ENCODE measurements around the gene CHI3L1.

CHI3L1 gene

DNA sequence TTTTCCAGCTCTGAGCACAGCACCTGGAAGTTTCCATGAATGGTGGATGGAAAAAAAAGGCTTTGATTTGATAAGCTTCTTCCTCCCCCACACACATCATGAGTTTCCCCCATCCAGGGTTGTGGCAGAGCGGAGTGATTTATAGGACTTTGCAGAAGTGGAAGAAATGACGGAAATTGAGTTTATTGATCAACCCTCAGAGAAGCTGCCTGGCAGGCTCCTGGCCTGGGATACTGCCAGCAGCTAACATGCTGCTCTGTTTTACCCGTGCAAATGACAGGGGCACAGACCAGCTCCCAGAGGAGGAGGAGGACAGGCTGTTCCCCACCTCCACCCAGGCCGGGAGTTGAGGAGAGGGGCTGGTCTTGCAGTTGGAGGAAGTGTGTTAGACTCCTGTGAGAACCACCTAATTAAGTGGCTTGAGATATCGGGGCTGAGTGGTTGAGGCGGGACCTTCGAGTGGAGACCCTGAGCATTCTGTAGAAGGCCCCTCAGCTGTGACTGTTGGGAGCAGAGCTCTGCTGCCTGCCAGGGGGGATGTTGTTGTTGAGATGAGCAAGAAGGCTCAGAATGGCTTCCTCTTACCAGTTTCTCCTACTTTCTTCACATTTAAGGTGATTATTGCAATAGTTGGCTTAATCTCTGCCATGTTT, 37.2 kb downstream of the CHI3L1 start:
- DNase-seq: no peak

GRCh38 chr1:203148579-203148978, 37.9 kb downstream of the CHI3L1 start:
- DNase-seq: no peak

DNA sequence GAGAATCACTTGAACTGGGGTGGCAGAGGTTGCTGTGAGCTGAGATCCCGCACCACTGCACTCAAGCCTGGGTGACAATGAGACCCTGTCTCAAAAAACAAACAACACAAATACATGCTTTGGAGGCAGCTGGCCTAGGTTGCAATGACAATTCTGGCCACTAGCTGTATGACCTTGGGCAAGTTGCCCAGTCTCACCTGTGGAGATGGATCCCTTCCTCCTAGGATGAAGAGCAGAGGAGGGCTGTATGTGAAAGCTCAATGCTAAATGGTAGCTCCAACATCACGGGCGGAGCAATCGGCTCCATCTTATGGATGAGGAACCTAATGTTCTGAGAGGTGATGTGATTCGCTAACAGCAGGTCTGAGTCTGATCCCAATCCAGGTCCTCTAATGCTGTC, 38.4 kb downstream of the CHI3L1 start:
- DNase-seq: no peak

- DNase-seq: no peak
Observed at GRCh38 chr1:203147376-203147775, 39.1 kb downstream of the CHI3L1 start.

GRCh38 chr1:203146537-203146936, 40.0 kb downstream of the CHI3L1 start:
- no peak for DNase-seq

GRCh38 chr1:203146042-203146369, 40.5 kb downstream of the CHI3L1 start:
- no peak for DNase-seq

GRCh38 chr1:203145321-203146041, 41.0 kb downstream of the CHI3L1 start:
- no peak for DNase-seq

DNA sequence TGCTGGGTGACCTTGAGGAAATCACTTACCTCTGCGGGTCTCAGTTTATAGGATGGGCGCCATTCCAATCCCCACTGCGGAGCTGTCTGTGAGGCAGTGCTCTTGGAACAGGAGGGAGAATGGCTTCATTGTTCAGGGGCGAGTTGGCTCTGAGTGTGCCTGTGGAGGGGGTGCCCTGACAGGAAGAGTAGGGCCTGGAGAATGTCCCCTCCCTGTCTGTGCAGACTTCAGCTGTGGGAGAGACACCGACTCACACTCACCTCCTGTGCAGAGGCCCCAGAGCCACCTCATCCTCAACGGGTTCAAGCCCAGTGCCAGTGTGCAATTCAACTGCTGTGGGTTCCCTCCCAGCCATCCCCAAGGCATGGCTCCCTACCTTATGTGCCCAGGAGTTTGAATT, 41.8 kb downstream of the CHI3L1 start:
- no peak for DNase-seq

GRCh38 chr1:203143641-203144040, 42.9 kb downstream of the CHI3L1 start:
- no peak for DNase-seq

DNA sequence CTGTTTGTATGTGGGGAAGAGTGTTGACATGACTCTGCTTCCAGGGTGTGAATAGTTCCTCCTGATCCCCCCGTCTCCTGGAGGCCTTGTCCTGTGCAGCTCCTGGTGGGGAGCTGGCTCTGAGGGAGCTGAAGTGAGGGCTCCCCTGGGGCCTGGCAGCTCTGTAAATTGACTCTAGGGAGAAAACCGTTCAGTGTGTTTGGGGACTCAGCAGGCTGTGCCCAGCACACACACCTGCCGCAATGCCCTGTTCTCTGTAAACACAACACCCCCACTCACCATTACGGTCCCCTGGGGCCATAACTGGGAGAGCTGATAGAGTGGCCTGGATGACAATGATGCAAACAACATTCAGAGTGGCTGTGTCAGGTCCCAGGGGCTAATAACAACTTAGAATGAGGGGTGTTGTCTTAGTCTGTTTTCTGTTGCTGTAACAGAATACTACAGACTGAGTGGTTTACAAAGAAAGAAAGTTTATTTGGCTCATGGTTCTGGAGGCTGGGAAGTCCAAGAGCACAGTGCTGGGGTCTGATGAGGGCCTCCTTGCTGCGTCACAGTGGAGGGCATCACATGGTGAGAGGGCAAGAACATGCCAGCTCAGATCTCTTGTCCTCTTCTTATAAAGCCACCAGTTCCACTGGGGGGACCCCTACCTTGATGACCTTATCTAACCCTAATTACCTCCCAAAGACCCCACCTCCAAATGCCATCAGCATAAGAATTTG, 43.7 kb downstream of the CHI3L1 start:
- DNase-seq: no peak

GRCh38 chr1:203142124-203142523, 44.4 kb downstream of the CHI3L1 start:
- DNase-seq: no peak

DNA sequence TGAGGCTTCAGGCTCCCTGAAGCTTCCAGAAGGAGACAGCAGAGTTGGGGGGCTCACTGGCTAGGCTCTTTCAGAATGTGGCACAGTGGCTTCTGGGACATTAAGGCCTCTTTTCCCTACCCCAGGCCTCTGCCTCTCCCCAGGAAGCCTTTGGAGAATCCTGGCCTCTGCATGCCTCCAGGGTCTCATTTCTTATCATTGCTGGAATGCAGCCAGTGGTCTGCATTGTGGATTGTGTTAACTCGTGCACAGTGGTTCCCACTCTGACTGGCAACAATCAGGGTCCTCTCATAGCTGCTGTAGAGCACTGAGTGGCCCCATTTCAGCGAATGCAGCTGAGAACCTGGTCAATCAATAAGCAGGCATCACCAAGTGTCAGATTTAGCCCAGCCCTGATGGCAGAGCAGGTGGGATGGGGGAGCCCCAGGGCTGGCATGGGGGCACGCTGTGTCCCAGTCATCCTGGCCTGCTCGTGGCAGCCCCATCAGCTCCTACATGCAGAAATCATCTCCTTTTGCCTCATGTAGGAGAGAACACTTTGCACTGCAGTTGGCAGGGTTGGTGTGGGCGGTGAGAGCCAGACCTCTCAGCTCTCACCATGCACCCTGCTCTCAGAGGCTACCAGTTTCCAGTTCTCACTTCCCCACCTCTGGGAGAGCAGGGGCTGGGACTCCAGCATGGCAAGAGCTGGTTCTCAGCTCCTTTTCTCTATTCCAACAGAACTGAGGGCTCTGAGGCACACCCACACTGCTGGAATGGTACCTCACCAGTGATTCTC, 45.6 kb downstream of the CHI3L1 start:
- no peak for DNase-seq

- DNase-seq: no peak
Observed at GRCh38 chr1:203139976-203140475, 46.5 kb downstream of the CHI3L1 start.

DNA sequence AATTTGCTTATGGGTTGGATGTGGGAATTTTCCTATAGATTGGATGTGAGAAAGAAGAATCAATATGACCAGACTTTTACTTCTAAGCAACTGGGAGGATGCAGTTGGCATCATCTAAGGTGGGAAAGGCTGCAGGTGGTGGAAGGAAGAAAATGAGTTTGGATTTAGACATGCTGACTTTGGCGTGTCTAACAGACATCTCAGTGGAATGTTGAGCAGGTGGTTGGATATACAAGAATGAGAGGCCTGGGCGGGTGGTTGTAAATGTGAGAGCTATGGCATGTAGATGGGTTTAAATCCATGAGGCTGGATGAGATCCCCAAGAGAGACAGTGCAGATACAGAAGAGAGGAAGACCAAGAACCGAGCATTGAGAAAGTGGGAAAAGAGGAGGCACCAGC, 48.4 kb downstream of the CHI3L1 start:
- no peak for DNase-seq

DNA sequence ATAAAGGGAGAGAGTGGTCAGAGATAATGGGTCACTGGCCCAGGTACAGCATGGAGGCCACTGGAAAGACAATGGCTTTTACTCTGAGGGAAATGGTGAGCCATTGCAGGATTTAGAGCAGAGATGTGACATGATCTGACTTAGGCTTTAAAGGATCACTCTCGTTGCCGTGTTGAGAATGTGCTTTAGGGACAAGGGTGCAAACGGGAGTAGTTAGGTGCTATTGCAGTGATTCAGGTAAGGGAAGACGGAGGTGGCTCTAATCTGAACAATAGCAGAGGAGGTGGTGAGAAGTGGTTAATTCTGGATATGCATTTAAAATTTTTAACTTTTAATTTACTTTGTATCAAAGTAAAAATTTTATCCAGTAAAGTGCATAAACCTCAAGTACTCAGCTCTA, 49.2 kb downstream of the CHI3L1 start:
- DNase-seq: no peak

- no peak for DNase-seq
Observed at GRCh38 chr1:203136409-203137042, 50.0 kb downstream of the CHI3L1 start.

- DNase-seq: no peak
Observed at GRCh38 chr1:203135636-203136305, 50.7 kb downstream of the CHI3L1 start.

DNA sequence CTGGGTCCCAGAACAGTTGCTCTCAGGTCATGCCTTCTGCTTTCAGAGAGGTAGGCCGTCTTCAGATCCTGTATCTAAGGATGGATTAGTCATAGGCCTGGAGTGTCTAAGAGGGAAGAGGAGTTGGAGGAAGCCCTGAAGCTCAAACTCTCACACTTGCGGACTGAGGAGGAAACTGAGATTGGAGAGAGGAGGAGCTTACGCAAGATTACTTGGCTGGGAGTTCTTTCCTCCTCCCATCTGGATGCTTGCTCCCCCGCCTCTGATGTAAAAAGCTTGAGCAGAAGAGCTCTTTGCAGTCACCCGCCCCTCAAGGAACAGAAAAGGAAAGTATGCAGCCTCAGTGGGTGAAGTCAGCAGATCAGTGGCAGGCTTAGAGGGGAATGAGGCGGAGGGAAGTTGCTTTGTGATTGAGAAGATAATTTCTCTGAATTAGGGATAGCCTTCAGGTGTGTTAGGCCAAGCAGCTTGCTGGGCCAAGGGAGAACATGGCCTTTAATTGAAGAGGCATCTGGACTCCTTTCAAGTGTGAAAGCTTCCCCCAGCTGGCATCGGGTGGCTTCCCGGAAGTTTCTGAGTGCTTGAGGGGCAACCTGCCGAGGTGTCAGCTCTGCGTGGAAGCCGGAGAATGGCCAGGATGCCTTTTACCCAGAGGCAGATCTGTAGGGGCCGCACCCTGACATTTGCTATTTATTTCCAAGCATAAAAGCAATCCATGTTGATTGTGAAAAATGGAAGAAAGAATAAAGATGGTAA, 52.4 kb downstream of the CHI3L1 start:
- DNase-seq: no peak

GRCh38 chr1:203131548-203132200, 54.8 kb downstream of the CHI3L1 start:
- DNase-seq: no peak

GRCh38 chr1:203130358-203130985, 56.0 kb downstream of the CHI3L1 start:
- DNase-seq: no peak
